Right atrium auricular region (tissue), 2 donors: ENCODE results near the gene UCKL1. TPM values are rescaled to one million over a fixed set of nuclear protein-coding genes. Genes with fewer than 3 reads are reported as not detected.
"Not testable (repeated sequence)": the region's sequence is repeated elsewhere in the genome, so short reads cannot be mapped to it uniquely, and the experiment has no call there.

Source experiments
- DNase-seq: peaks from one replicate; pipeline ENCODE4 v3.0.0-alpha.2; 2019; ENCODE audit warnings: low spot score
- H3K27ac ChIP-seq, 2 donors: fragments of 200-600 bp; sonication (generic); 1 replicate in 1 of 2; 2 replicates in 1 of 2; pipeline ENCODE4 v1.5.1; 2016 to 2019
- H3K27me3 ChIP-seq, 2 donors: fragments of 200-600 bp; sonication (generic); one replicate each; pipeline versions ENCODE4 v1.5.1 to v1.6.0; 2017 to 2019
- H3K36me3 ChIP-seq: fragments of 200-600 bp; sonication (generic); one replicate; pipeline ENCODE4 v1.5.1; 2016
- H3K4me1 ChIP-seq, 2 donors: fragments of 200-600 bp; sonication (generic); one replicate each; pipeline versions ENCODE4 v1.5.1 to v1.6.0; 2017 to 2019
- H3K4me3 ChIP-seq, 2 donors: fragments of 200-600 bp; sonication (generic); 1 replicate in 1 of 2; 2 replicates in 1 of 2; pipeline ENCODE4 v1.5.1; 2017 to 2019; ENCODE audit warnings: mild to moderate bottlenecking in 1 of 2, moderate library complexity in 1 of 2
- H3K9me3 ChIP-seq, 2 donors: fragments of 200-600 bp; sonication (generic); one replicate each; pipeline ENCODE4 v1.5.1; 2019
- CTCF ChIP-seq, 2 donors: fragments of 200-600 bp; sonication (generic); IDR thresholded peaks; one replicate each; pipeline ENCODE4 v1.5.1; 2019; ENCODE audit warnings: antibody characterized with exemption in 2 of 2
- total RNA-seq, 2 donors: library from RNA; depleted of rRNA; stranded (reverse); fragments of >200 nt; gene quantifications; one replicate each; pipeline ENCODE4 v1.1.0, GENCODE V29; 2016

UCKL1 gene
- total RNA-seq, 2 donors from 2014 or later = 25.9 to 27.6 TPM

- Histone ChIP-seq H3K27ac (peak overlapping the region; percentile 25 to 47), H3K36me3 (no peaks in the 10 kb centered on the region), H3K4me3 (peak overlapping the region; percentile 27 to 34), H3K9me3 (no peaks in the 10 kb centered on the region), H3K4me1 (peaks cover 0 to 28% of the 10 kb centered on the region in 2 donors), H3K27me3 (no peaks in the 10 kb centered on the region)
- peak; percentile 86 for DNase-seq
- TF ChIP-seq CTCF (IDR thresholded peaks at IDR 0.05) = peak; percentile 92 to 99
These were observed 17.6 kb upstream of the UCKL1 start for GRCh38 chr20:63973636-63974401.

- Histone ChIP-seq H3K4me3 (no peak overlapping the region), H3K27me3 (no peaks in the 10 kb centered on the region), H3K27ac (peak overlapping the region in 1 of 2 donors; percentile 47), H3K36me3 (no peaks in the 10 kb centered on the region), H3K9me3 (no peaks in the 10 kb centered on the region), H3K4me1 (peaks cover 0 to 28% of the 10 kb centered on the region in 2 donors)
- no peak for DNase-seq
- no peak for TF ChIP-seq CTCF (IDR thresholded peaks at IDR 0.05)
These were observed 16.9 kb upstream of the UCKL1 start for GRCh38 chr20:63973160-63973479.

GRCh38 chr20:63972312-63973159 is 16.3 kb upstream of the UCKL1 start:
- no peak overlapping the region for H3K4me3 ChIP-seq
- no peaks in the 10 kb centered on the region for H3K27me3 ChIP-seq
- H3K9me3 ChIP-seq = no peaks in the 10 kb centered on the region
- peaks cover 0 to 25% of the 10 kb centered on the region in 2 donors for H3K4me1 ChIP-seq
- H3K27ac ChIP-seq = no peak overlapping the region
- no peak for TF ChIP-seq CTCF (IDR thresholded peaks at IDR 0.05)
- no peaks in the 10 kb centered on the region for H3K36me3 ChIP-seq
- no peak for DNase-seq

GRCh38 chr20:63971960-63972311 is 15.7 kb upstream of the UCKL1 start:
- not testable (repeated sequence) for H3K9me3 ChIP-seq, H3K36me3 ChIP-seq, H3K27me3 ChIP-seq, DNase-seq, H3K27ac ChIP-seq, H3K4me3 ChIP-seq
- peaks cover 0 to 25% of the 10 kb centered on the region in 2 donors for H3K4me1 ChIP-seq

GRCh38 chr20:63970714-63971431 is 14.7 kb upstream of the UCKL1 start:
- no peak for DNase-seq
- TF ChIP-seq CTCF (IDR thresholded peaks at IDR 0.05) = no peak
- Histone ChIP-seq H3K27ac (no peak overlapping the region), H3K4me1 (peaks cover 0 to 25% of the 10 kb centered on the region in 2 donors), H3K36me3 (peaks cover 7% of the 10 kb centered on the region), H3K27me3 (no peaks in the 10 kb centered on the region), H3K4me3 (no peak overlapping the region), H3K9me3 (no peaks in the 10 kb centered on the region)
